Measurements from ENCODE around the gene SLC2A2. TPM values are rescaled to one million over a fixed set of nuclear protein-coding genes. Genes with fewer than 3 reads are reported as not detected.

The SLC2A2 gene
- total RNA-seq, 4 donors from 2014 or later, result not detected

DNA sequence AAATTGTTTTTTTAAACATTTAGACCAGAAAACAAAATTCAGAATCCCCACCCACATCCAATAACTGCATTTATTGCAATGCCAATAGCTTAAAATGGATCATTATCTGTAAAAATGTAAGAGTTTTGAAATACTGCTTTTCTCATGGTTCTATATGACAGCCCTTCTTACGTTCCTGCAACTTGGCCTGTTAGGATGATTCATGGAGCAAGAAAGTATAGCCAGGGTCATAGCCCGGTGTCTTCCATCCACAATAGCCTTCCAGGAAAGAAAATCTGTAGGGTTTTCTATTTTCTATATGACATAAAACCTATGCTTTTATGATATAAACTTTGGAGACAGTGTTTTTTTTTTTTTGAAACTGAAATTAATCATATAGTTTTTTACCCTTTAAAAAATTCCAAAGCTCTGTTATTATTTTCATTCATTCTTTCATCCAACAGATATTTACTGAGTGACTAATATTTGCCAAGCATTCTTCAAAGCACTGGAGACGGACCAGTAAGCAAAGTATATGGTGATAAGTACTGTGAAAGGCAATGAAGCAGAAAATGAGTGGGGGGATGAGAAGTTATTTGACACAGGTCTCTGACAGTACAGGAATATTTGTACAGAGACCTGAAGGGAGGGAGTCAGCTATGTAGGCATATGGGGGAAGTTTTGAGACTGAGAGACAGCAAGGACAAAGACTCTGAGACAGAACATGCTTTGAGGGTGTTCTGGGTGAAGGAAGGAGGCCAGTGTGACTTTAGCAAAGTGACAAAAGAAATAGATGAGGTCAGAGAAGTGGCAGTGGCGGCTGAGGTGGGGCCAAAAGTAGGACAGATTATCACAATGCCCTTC, 29.0 kb upstream of the SLC2A2 start:
- Histone ChIP-seq H3K4me1 (peaks cover 0 to 13% (median 3%) of the 10 kb centered on the region in 4 donors), H3K9me3 (no peaks in the 10 kb centered on the region), H3K4me3 (no peak overlapping the region), H3K36me3 (no peaks in the 10 kb centered on the region), H3K27me3 (no peaks in the 10 kb centered on the region), H3K27ac (no peak overlapping the region)
- no peak for DNase-seq
- WGBS, 2 donors (ENCODE audit: low coverage in 1 of 2), result 58 to 69% methylated on average over 4 of the region's 4 CpGs
- TF ChIP-seq POLR2A (IDR thresholded peaks at IDR 0.05) (no peak), CTCF (IDR thresholded peaks at IDR 0.05) (no peak), POLR2AphosphoS5 (IDR thresholded peaks at IDR 0.05) (no peak), EP300 (IDR thresholded peaks at IDR 0.05; ENCODE audit: low read depth) (no peak)
- intact Hi-C loops (cut with DNase I; ENCODE audit: low total_unique reads) (no loop called here), in situ Hi-C loops (cut with MboI; ENCODE audit: low pct_ligation_motif_present in 1 of 4, low pct_unique_long_range_greater_than_20kb in 1 of 4, low sequenced_read_pairs in 3 of 4) (no loop called here)

DNA sequence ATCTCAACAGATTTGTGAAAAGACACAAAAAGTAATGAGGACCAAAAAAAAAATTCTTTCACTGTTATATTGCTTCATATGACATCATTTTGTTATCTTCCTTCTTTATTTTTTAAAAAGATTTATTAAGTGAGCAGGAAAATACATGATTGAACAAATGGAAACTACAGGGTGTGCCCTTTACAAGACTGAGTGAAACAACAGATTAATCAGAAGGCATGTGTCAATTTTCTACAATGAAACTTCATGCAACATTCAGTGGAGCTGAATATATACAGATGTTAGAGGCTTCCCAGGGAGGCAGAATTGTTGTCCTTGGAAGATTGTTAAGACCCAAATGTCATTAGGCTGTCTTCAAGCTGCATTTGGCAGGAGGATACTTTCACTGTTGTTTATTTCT, 28.4 kb upstream of the SLC2A2 start:
- no peak overlapping the region for H3K4me3 ChIP-seq
- TF ChIP-seq CTCF (IDR thresholded peaks at IDR 0.05) (no peak), EP300 (IDR thresholded peaks at IDR 0.05; ENCODE audit: low read depth) (no peak), POLR2AphosphoS5 (IDR thresholded peaks at IDR 0.05) (no peak), POLR2A (IDR thresholded peaks at IDR 0.05) (no peak)
- DNase-seq, result no peak
- no peak overlapping the region for H3K27ac ChIP-seq
- H3K36me3 ChIP-seq, result no peaks in the 10 kb centered on the region
- peaks cover 0 to 13% (median 3%) of the 10 kb centered on the region in 4 donors for H3K4me1 ChIP-seq
- no peaks in the 10 kb centered on the region for H3K27me3 ChIP-seq
- H3K9me3 ChIP-seq, result no peaks in the 10 kb centered on the region
- in situ Hi-C loops (cut with MboI; ENCODE audit: low pct_ligation_motif_present in 1 of 4, low pct_unique_long_range_greater_than_20kb in 1 of 4, low sequenced_read_pairs in 3 of 4), result no loop called here
- intact Hi-C loops (cut with DNase I; ENCODE audit: low total_unique reads), result loop anchor here (5.0 kb wide), 1 partner anchor 512 kb away; no protein-coding TSS in a partner anchor

- Histone ChIP-seq H3K36me3 (no peaks in the 10 kb centered on the region), H3K27ac (no peak overlapping the region), H3K27me3 (no peaks in the 10 kb centered on the region), H3K9me3 (no peaks in the 10 kb centered on the region), H3K4me1 (peaks cover 0 to 8% (median 3%) of the 10 kb centered on the region in 4 donors), H3K4me3 (no peak overlapping the region)
- 50 to 58% methylated on average over 1 of the region's 1 CpG for WGBS, 2 donors (ENCODE audit: low coverage in 1 of 2)
- TF ChIP-seq POLR2AphosphoS5 (IDR thresholded peaks at IDR 0.05), result no peak
- DNase-seq, result no peak
- intact Hi-C loops (cut with DNase I; ENCODE audit: low total_unique reads) (loop anchor here (5.0 kb wide), 1 partner anchor 513 kb away; no protein-coding TSS in a partner anchor), in situ Hi-C loops (cut with MboI; ENCODE audit: low pct_ligation_motif_present in 1 of 4, low pct_unique_long_range_greater_than_20kb in 1 of 4, low sequenced_read_pairs in 3 of 4) (no loop called here)
Observed at GRCh38 chr3:171054231-171054630, 27.7 kb upstream of the SLC2A2 start.

DNA sequence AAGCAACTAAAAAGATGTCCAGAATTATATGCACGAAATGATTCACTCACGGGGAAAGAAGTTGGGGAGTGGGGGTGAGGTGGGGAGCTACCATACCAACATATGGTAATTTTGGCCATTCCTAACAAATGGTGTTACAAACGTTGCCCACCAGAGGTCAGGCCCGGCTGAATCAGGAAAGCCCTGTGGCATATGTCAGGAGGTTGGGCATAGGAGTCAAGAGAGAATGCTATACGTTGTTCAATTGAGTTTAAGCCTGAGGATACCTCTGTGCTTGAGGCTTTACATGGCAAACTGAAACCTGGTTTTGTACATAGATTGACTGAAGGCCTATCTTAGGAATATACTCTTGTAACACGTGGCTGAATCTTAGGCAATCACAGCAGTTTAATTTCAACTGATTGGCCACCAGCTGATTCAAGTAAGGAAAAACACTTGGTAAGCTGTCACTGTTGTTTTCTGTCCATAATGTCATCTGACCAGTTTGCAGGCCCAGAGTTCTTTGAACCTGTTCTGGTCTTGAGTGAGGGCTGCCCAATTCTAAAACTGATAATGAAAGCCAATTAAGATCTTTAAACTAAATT, 23.4 kb upstream of the SLC2A2 start:
- no peak overlapping the region for H3K4me3 ChIP-seq
- intact Hi-C loops (cut with DNase I; ENCODE audit: low total_unique reads), result loop anchor here (5.0 kb wide), 1 partner anchor 517 kb away; no protein-coding TSS in a partner anchor
- H3K4me1 ChIP-seq, result no peaks in the 10 kb centered on the region
- peak; percentile 39 for DNase-seq
- H3K9me3 ChIP-seq, result no peaks in the 10 kb centered on the region
- no peaks in the 10 kb centered on the region for H3K27me3 ChIP-seq
- in situ Hi-C loops (cut with MboI; ENCODE audit: low pct_ligation_motif_present in 1 of 4, low pct_unique_long_range_greater_than_20kb in 1 of 4, low sequenced_read_pairs in 3 of 4), result no loop called here
- H3K36me3 ChIP-seq, result no peaks in the 10 kb centered on the region
- 0 to 24% methylated on average over 2 to 6 of the region's 6 CpGs for WGBS, 2 donors (ENCODE audit: low coverage in 1 of 2)
- TF ChIP-seq CTCF (IDR thresholded peaks at IDR 0.05) (peak; percentile 38 to 47 (median 43)), POLR2AphosphoS5 (IDR thresholded peaks at IDR 0.05) (no peak)
- no peak overlapping the region for H3K27ac ChIP-seq
